Esophagus muscularis mucosa (tissue), 4 donors: ENCODE data around the gene ACIN1. TPM values are rescaled to one million over a fixed set of nuclear protein-coding genes. Genes with fewer than 3 reads are reported as not detected.

Experiments
- DNase-seq: peaks from one replicate; pipeline ENCODE4 v3.0.0-alpha.2; 2017; ENCODE audit errors: extremely low spot score
- H3K27ac ChIP-seq, 4 donors: fragments of 200-600 bp; sonication (generic); replicated peaks in 1 of 4; 1 replicate in 3 of 4; 2 replicates in 1 of 4; pipeline ENCODE4 v1.5.1; 2016 to 2019; ENCODE audit warnings: mild to moderate bottlenecking in 1 of 4
- H3K27me3 ChIP-seq, 4 donors: fragments of 200-600 bp; sonication (generic); one replicate each; pipeline versions ENCODE4 v1.5.1 to v1.6.0; 2016 to 2019
- H3K36me3 ChIP-seq, 4 donors: fragments of 200-600 bp; sonication (generic); one replicate each; pipeline ENCODE4 v1.5.1; 2016 to 2019
- H3K4me1 ChIP-seq, 4 donors: fragments of 200-600 bp; sonication (generic); one replicate each; pipeline ENCODE4 v1.5.1; 2016 to 2019
- H3K4me3 ChIP-seq, 4 donors: fragments of 200-600 bp; sonication (generic); 1 replicate in 2 of 4; 2 replicates in 2 of 4; pipeline ENCODE4 v1.5.1; 2016 to 2019; ENCODE audit warnings: mild to moderate bottlenecking in 4 of 4, moderate library complexity in 1 of 4
- H3K9me3 ChIP-seq, 4 donors: fragments of 200-600 bp; sonication (generic); 1 replicate in 3 of 4; 2 replicates in 1 of 4; pipeline ENCODE4 v1.5.1; 2016 to 2019
- EP300 ChIP-seq: sonication (generic); formaldehyde crosslinking; IDR thresholded peaks from one replicate; pipeline ENCODE4 v1.6.1; 2017; ENCODE audit warnings: antibody characterized with exemption
- POLR2A ChIP-seq: fragments of 450-650 bp; IDR thresholded peaks from one replicate; pipeline ENCODE4 v1.6.1; 2017; ENCODE audit warnings: antibody characterized with exemption, moderate library complexity, mild to moderate bottlenecking, low read depth
- POLR2AphosphoS5 ChIP-seq, 2 donors: sonication (generic); formaldehyde crosslinking; IDR thresholded peaks; one replicate each; pipeline ENCODE4 v1.6.1; 2017; ENCODE audit warnings: antibody characterized with exemption in 2 of 2
- WGBS: methylation state at CpG from one replicate; pipeline ENCODE4 v1.1.5; 2018; 5-methylcytosine and 5-hydroxymethylcytosine counted together
- intact Hi-C: fragments of 100-400 bp; cut with DNase I; formaldehyde crosslinking; loops from one replicate; pipeline ENCODE4 v1.15.1; 2023
- total RNA-seq, 4 donors: library from RNA; depleted of rRNA; stranded (reverse); fragments of >200 nt; gene quantifications; one replicate each; pipeline versions ENCODE4 v1.1.0 to v1.2.1, GENCODE V29; 2016
- TF ChIP-seq, protein P1 (sequence below), 3 experiments: fragments of 200-600 bp in 2 of 3; fragments of 450-650 bp in 1 of 3; sonication (generic) in 2 of 3; IDR thresholded peaks; one replicate each; pipeline ENCODE4 v1.5.1; 2017 to 2019; ENCODE audit warnings: antibody characterized with exemption in 3 of 3, mild to moderate bottlenecking in 2 of 3, moderate library complexity in 1 of 3

Gene ACIN1
- total RNA-seq, 4 donors from 2014 or later, result 60.1 to 101 (median 89.5) TPM

DNA sequence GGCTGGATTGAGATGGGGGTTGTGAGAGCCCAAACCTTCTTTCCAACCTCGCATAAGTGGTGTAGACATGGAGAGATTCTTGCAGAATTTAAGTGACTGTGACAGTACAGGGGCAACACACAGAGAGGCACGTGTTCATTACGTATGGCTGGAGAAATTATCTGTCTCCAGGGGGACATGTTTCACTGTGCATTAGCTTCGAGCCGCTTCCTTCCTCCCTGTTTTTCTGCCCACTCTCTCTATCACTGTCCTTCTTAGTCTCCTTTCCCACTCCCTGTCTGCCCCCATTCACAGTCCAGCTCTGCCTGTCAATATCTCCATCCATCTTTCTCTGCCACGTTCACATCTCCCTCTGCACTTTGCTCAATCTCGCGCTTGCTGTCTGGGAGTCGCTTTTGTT, 73.5 kb downstream of the ACIN1 start:
- 67% methylated on average over 9 of the region's 9 CpGs for WGBS
- intact Hi-C loops, result no loop called here
- H3K27me3 ChIP-seq, result no peaks in the 10 kb centered on the region
- H3K36me3 ChIP-seq, result peaks cover 11 to 26% (median 20%) of the 10 kb centered on the region in 4 donors
- no peak overlapping the region for H3K4me3 ChIP-seq
- no peak overlapping the region for H3K27ac ChIP-seq
- TF ChIP-seq EP300, result no peak
- no peak for TF ChIP-seq POLR2AphosphoS5 (IDR thresholded peaks at IDR 0.05)
- TF ChIP-seq POLR2A, result no peak
- TF ChIP-seq, protein P1, sequence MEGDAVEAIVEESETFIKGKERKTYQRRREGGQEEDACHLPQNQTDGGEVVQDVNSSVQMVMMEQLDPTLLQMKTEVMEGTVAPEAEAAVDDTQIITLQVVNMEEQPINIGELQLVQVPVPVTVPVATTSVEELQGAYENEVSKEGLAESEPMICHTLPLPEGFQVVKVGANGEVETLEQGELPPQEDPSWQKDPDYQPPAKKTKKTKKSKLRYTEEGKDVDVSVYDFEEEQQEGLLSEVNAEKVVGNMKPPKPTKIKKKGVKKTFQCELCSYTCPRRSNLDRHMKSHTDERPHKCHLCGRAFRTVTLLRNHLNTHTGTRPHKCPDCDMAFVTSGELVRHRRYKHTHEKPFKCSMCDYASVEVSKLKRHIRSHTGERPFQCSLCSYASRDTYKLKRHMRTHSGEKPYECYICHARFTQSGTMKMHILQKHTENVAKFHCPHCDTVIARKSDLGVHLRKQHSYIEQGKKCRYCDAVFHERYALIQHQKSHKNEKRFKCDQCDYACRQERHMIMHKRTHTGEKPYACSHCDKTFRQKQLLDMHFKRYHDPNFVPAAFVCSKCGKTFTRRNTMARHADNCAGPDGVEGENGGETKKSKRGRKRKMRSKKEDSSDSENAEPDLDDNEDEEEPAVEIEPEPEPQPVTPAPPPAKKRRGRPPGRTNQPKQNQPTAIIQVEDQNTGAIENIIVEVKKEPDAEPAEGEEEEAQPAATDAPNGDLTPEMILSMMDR (IDR thresholded peaks at IDR 0.05), result no peak
- peaks cover 0 to 3% (median 0%) of the 10 kb centered on the region in 4 donors for H3K4me1 ChIP-seq
- DNase-seq, result no peak
- H3K9me3 ChIP-seq, result no peaks in the 10 kb centered on the region

DNA sequence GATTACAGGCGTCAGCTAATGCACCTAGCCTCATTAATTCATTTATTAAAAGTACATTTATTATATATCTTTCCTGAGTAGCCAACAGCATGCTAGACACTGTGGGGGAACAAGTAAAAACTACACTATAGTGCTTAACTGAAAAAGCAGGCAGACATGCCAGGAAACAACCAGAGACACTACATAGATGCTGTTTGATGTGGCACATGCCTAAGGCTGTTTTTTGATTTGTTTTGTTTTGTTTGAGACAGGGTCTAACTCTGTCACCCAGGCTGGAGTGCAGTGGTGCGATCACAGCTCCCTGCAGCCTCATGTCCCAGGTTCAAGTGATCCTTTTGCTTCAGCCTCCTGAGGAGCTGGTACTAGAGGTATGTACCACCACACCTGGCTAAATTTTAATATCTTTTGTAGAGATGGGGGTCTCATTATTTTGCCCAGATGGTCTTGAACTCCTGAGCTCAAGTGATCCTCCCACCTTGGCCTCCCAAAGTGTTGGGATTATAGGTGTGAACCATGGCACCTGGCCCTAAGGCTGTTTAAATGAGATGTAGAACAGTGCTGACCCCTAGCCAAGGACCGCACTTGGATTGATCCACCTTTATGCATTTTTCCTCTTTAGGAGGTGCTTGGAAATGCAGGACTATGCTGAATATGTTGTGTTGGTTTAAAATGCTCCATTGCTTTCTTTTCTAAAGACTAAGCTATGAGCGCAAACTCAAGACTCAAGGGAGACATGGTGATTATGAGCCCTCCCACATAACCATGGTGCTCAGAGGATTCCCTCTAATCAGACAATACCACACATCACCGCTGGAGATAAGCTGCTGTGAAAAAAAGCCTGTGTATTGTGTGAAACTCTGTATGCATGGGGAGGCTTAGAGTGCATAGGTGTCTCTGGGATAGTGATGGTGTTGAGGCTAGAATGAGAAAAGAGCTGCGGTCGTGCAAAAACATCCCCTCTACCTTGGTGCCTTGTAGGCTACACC, 74.5 kb downstream of the ACIN1 start:
- Histone ChIP-seq H3K27ac (no peak overlapping the region), H3K9me3 (no peaks in the 10 kb centered on the region), H3K36me3 (peaks cover 2 to 16% (median 10%) of the 10 kb centered on the region in 4 donors), H3K4me1 (peaks cover 0 to 3% (median 0%) of the 10 kb centered on the region in 4 donors), H3K4me3 (no peak overlapping the region), H3K27me3 (no peaks in the 10 kb centered on the region)
- no peak for DNase-seq
- intact Hi-C loops, result no loop called here
- 91% methylated on average over 7 of the region's 7 CpGs for WGBS
- TF ChIP-seq EP300 (no peak), POLR2AphosphoS5 (IDR thresholded peaks at IDR 0.05) (no peak), POLR2A (no peak)
- TF ChIP-seq, protein P1 (IDR thresholded peaks at IDR 0.05), result no peak

DNA sequence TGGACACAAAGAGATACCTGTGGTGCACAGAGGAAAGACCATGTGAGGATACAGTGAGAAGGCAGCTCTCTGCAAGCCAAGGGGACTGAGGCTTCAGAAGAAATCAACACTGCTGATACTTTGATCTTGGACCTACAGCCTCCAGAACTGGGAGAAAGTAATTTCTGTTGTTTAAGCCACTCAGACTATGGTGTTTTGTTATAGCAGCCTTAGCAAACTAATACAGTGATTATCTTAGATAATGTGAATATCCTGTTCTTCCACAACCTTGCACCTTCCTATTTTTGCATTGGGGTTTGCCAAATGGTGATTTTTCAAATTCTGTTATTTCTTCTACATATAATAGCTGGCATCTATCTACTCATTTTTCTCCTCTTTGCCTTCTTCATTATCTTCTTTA, 76.8 kb downstream of the ACIN1 start:
- TF ChIP-seq POLR2A, result no peak
- no peak for TF ChIP-seq EP300
- TF ChIP-seq, protein P1 (IDR thresholded peaks at IDR 0.05), result no peak
- no peak for TF ChIP-seq POLR2AphosphoS5 (IDR thresholded peaks at IDR 0.05)
- Histone ChIP-seq H3K9me3 (no peaks in the 10 kb centered on the region), H3K4me3 (no peak overlapping the region), H3K27me3 (no peaks in the 10 kb centered on the region), H3K4me1 (peaks cover 0 to 3% (median 0%) of the 10 kb centered on the region in 4 donors), H3K27ac (no peak overlapping the region), H3K36me3 (no peaks in the 10 kb centered on the region)
- no peak for DNase-seq
- intact Hi-C loops, result no loop called here

DNA sequence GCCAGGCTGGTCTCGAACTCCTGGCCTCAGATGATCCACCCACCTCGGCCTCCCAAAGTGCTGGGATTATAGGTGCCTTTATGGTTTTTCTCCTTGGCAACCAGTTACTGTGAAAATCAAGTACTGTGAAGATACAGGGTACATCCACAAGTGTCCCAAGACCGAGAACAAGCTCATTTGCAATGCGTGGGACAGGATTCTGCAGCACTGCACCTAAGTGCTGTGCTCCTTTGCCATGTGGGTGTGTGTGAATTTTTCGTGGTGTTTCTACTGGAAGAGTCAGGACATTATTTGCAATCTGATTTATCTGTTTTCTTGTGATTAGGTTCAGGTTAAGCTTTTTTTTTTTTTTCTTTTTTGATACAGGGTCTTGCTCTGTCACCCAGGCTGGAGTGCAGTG, 77.8 kb downstream of the ACIN1 start:
- H3K4me1 ChIP-seq, result peaks cover 0 to under 1% (median 0%) of the 10 kb centered on the region in 4 donors
- 95% methylated on average over 5 of the region's 5 CpGs for WGBS
- no peaks in the 10 kb centered on the region for H3K36me3 ChIP-seq
- no peak overlapping the region for H3K27ac ChIP-seq
- no peaks in the 10 kb centered on the region for H3K9me3 ChIP-seq
- DNase-seq, result no peak
- TF ChIP-seq POLR2AphosphoS5 (IDR thresholded peaks at IDR 0.05) (no peak), EP300 (no peak), POLR2A (no peak)
- TF ChIP-seq, protein P1 (IDR thresholded peaks at IDR 0.05), result no peak
- no peak overlapping the region for H3K4me3 ChIP-seq
- no peaks in the 10 kb centered on the region for H3K27me3 ChIP-seq
- intact Hi-C loops, result no loop called here
